ENCODE data around the gene ZNF276.
A peak's percentile ranks its signal among the peaks of the same experiment; 100 is the strongest.
"Not testable (repeated sequence)": the region's sequence is repeated elsewhere in the genome, so short reads cannot be mapped to it uniquely, and the experiment has no call there.

The ZNF276 gene

DNA sequence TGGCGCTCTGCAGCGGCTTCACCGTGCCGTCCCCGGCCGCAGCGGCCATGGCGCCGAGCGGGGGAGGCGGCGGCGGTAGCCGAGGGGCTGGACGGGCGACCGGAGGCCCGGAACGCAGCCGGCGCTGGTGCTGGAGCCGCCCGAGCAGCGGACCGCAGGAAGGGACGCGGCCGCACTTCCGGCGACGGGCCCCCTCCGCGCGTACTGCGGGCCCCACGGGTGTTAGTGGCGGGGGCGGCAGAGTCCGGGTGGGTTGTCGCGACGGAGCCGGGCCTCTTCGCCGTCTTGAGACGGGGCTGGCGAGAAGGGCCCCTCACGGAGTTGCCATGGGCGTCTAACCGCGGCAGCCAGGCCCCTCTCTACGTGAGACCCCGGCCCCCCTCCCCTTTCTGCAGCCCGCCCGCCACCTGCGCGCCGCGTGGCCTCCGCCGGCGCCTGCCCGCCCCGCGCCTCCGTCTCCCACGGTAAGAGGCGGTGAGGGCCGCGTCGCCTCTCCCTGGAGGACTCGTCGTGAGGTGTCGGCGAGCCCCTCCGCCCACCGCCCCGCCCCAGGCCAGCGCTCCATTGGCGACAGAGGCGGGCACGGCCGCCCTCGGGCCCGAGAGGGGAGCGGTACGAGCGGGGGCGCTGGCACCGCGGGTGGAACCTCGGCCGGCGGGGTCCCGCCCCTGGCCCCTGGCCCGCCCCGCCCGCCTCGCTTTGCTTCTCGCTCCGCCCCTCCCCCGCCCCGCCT, at the start of gene ZNF276, which contains the start of gene VPS9D1:
ZNF276 (plus strand) TSS at position 725 of the 733 bp plus-strand sequence. CDS start 104 bp downstream, outside the sequence.
VPS9D1 (minus strand) TSS at position 86 of the 733 bp plus-strand sequence; CDS start at position 49, 37 bp downstream.
- peak in 1 of 2 experiments; percentile 93 for DNase-seq (ENCODE audit: low read depth in 1 of 2, low spot score in 1 of 2)
- in situ Hi-C loops (cut with HindIII; ENCODE audit: low pct_unique_long_range_greater_than_20kb, low sequenced_read_pairs), result no loop called here
- TF ChIP-seq JUND (IDR thresholded peaks at IDR 0.05; ENCODE audit: low read depth), result no peak

DNA sequence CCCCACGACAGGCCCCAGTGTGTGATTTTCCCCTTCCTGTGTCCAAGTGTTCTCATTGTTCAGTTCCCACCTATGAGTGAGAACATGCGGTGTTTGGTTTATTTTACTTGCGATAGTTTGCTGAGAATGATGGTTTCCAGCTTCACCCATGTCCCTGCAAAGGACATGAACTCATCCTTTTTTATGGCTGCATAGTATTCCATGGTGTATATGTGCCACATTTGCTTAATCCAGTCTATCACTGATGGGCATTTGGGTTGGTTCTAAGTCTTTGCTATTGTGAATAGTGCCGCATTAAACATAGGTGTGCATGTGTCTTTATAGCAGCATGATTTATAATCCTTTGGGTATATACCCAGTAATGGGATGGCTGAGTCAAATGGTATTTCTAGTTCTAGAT, 49.8 kb upstream of the ZNF276 start:
- DNase-seq (ENCODE audit: low read depth in 1 of 2, low spot score in 1 of 2); in situ Hi-C loops (cut with HindIII; ENCODE audit: low pct_unique_long_range_greater_than_20kb, low sequenced_read_pairs): not testable (repeated sequence)

DNA sequence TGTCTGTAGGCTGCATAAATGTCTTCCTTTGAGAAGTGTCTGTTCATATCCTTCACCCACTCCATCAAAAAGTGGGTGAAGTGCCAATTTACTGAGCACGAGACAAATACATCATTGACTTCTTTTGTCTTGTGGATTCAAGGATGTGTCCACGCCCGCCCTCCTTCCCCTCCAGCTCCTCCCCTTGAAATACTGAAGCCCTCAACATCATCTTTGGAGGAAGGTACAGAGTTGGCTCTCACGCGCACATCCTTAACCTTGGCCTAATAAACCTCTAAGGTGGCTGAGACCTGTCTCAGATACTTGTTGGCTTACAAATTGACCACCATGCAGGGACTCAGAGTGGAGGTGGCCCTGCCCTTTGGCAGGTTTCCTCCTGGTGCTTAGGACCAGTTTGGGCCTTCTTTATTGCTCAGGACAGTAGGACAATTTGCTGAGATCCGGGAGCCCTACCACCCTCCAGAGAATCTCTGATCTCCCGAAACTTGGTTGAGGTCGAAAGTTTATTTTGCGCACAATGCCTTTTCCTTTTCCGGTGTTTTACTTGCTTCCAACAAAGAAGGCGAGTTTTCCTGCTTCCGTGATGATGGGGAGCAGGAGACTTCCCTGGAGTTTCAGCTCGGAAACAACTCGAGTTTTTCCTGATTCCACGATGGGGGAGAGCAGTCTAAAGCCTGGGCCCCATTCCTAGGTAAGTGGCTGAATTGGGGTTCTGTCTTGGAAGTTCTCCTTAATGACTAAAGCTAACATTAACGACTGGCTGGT, 49.0 kb upstream of the ZNF276 start:
- no peak for TF ChIP-seq JUND (IDR thresholded peaks at IDR 0.05; ENCODE audit: low read depth)
- in situ Hi-C loops (cut with HindIII; ENCODE audit: low pct_unique_long_range_greater_than_20kb, low sequenced_read_pairs), result no loop called here
- DNase-seq (ENCODE audit: low read depth in 1 of 2, low spot score in 1 of 2), result no peak

DNA sequence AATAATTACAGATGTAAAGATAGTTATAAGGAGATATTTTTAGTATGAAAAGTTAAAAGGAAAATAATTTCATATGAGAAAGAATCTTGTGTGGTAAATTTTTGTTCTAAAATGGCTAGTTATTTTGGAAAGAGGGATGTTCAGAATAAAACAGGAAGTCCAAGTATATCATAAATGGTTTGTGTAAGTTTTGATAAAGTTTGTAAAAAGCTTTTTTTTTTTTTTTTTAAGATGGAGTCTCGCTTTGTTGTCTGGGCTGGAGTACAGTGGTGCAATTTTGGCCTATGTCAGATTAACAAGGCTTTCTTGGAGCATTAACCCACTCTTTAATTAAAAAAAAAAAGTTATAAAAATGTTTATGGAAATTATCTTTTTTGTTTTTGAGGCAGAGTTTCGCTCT, 43.1 kb upstream of the ZNF276 start:
- TF ChIP-seq JUND (IDR thresholded peaks at IDR 0.05; ENCODE audit: low read depth), result no peak
- in situ Hi-C loops (cut with HindIII; ENCODE audit: low pct_unique_long_range_greater_than_20kb, low sequenced_read_pairs), result no loop called here

DNA sequence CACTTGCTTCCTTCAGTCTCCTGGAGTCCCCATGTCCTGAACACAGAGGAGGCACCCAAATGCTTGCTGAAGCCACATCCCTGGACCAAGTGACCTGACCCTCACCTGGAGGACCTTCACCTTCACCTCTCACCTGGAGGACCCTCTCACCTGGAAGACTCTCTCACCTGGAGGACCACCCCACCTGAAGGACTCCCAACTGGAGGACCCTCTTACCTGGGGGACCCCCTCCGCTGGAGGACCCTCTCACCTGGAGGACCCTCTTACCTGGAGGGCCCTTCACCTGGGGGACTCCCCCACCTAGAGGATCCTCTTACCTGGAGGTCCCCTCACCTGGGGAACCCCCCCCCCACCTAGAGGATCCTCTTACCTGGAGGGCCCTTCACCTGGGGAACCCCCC, 35.4 kb upstream of the ZNF276 start:
- DNase-seq (ENCODE audit: low read depth in 1 of 2, low spot score in 1 of 2), result no peak
- TF ChIP-seq JUND (IDR thresholded peaks at IDR 0.05; ENCODE audit: low read depth), result no peak
- in situ Hi-C loops (cut with HindIII; ENCODE audit: low pct_unique_long_range_greater_than_20kb, low sequenced_read_pairs), result no loop called here

More for the DNA sequence above, 43.1 kb upstream of the ZNF276 start:
- DNase-seq (ENCODE audit: low read depth in 1 of 2, low spot score in 1 of 2), result no peak

- DNase-seq (ENCODE audit: low read depth in 1 of 2, low spot score in 1 of 2), result peak; percentile 93 to 96
- in situ Hi-C loops (cut with HindIII; ENCODE audit: low pct_unique_long_range_greater_than_20kb, low sequenced_read_pairs), result no loop called here
- no peak for TF ChIP-seq JUND (IDR thresholded peaks at IDR 0.05; ENCODE audit: low read depth)
These were observed 34.7 kb upstream of the ZNF276 start, which contains the start of gene CDK10 for GRCh38 chr16:89686520-89687091. CDK10 (plus strand) TSS chr16:89686689; CDS start chr16:89686711, 22 bp downstream.

DNA sequence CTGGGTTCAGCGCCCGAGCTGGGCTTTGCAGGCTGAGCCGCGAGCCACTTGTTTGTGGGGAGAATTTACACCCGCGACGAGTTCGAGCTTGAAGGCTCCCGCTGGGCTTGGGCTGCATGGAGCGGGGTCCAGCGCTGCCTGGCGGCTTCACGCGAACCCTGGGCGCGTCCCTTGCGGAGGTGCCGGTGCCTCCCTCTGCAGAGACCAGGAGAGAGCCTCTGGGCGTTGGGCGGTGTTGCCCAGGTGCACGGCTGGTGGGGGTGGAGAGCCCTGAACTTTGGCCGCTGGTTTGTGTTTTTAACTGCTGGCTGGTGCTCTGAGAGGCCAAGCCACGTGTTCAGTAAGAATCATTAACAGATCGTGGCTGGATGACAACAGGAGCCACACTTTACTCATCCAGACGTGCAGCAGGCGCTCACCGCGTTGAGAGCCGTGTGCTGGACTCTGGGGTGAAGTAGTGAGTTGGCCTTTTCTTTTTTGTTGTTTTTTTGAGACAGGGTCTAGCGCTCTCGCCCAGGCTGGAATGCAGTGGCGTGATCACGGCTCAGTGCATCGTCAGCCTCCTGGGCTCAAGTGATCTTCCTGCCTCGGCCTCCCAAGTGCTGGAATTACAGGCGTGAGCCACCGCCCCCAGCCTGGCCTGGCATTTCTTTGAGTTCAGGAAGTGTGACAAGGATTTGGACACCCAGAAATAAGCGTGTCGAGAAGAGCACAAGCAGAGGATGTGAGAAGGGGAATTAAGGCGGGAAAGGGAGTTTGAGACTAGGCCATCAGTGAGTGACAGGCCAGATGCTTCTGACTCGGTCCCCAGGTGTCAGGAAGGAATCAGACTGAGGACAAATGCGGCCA, 34.0 kb upstream of the ZNF276 start:
- in situ Hi-C loops (cut with HindIII; ENCODE audit: low pct_unique_long_range_greater_than_20kb, low sequenced_read_pairs), result no loop called here
- peak in 1 of 2 experiments; percentile 73 for DNase-seq (ENCODE audit: low read depth in 1 of 2, low spot score in 1 of 2)
- no peak for TF ChIP-seq JUND (IDR thresholded peaks at IDR 0.05; ENCODE audit: low read depth)

GRCh38 chr16:89688395-89688794, 32.9 kb upstream of the ZNF276 start:
- no peak for TF ChIP-seq JUND (IDR thresholded peaks at IDR 0.05; ENCODE audit: low read depth)
- in situ Hi-C loops (cut with HindIII; ENCODE audit: low pct_unique_long_range_greater_than_20kb, low sequenced_read_pairs), result no loop called here
- DNase-seq (ENCODE audit: low read depth in 1 of 2, low spot score in 1 of 2), result no peak

DNA sequence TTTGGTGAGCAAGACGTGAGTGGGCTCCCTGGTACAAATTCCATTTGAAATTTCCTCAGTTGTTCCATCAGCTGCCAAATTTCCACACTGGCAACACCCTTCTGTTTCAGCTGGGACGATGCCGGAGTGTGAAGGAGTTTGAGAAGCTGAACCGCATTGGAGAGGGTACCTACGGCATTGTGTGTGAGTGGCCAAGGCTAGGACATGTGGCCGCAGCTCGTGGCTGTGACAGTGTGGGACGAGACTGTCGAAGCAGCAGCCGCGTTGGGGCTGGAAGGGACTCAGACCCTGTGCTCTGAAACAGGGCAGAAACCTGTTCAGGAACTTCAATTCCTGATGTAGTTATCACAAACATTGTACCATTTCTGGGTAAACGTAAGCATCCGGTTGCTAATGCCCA, 32.2 kb upstream of the ZNF276 start:
- DNase-seq (ENCODE audit: low read depth in 1 of 2, low spot score in 1 of 2), result no peak
- in situ Hi-C loops (cut with HindIII; ENCODE audit: low pct_unique_long_range_greater_than_20kb, low sequenced_read_pairs), result no loop called here
- TF ChIP-seq JUND (IDR thresholded peaks at IDR 0.05; ENCODE audit: low read depth), result no peak

DNA sequence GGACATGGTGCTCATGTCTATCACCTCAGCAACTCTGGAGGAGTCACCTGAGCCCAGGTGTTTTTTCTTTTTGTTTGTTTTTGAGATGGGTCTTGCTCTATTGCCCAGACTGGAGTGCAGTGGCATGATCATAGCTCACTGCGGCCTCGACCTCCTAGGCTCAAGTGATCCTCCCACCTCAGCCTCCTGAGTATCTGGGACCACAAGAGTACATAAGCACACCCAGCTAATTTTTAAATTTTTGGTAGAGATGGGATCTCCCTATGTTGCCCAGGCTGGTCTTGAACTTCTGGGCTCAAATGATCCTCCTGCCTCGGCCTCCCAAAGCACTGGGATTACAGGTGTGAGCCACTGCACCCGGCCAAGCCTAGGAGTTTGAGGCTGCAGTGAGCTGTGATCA, 31.7 kb upstream of the ZNF276 start:
- DNase-seq (ENCODE audit: low read depth in 1 of 2, low spot score in 1 of 2); in situ Hi-C loops (cut with HindIII; ENCODE audit: low pct_unique_long_range_greater_than_20kb, low sequenced_read_pairs): not testable (repeated sequence)

DNA sequence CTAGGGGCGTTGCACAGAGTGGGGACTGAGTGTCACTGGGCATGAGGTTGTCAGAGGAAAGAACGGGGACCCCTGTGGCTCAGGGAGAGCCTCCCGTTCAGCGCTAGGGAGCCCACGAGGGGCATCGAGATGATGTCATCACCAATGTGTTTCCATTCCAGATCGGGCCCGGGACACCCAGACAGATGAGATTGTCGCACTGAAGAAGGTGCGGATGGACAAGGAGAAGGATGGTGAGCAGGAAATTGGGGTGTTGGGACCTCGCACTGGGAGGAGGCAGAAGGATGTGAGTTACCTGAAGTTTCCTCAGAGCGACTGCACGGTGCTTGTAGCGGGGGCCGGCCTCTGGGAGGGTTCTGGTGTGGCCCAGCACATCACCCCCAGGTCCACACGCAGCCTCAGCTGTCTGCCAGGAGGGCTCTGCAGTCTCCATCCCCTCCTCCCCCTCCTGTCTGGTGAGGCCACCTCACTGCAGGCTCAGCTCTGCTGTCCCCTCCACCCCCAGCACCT, 30.9 kb upstream of the ZNF276 start:
- no peak for DNase-seq (ENCODE audit: low read depth in 1 of 2, low spot score in 1 of 2)
- in situ Hi-C loops (cut with HindIII; ENCODE audit: low pct_unique_long_range_greater_than_20kb, low sequenced_read_pairs), result no loop called here
- no peak for TF ChIP-seq JUND (IDR thresholded peaks at IDR 0.05; ENCODE audit: low read depth)
